ENCODE data around the gene EXOSC9.

- TF ChIP-seq CTCF (IDR thresholded peaks at IDR 0.05) (no peak), POLR2A (IDR thresholded peaks at IDR 0.05) (no peak)
These were observed 50.2 kb downstream of the EXOSC9 start for GRCh38 chr4:121851354-121851753.
